NCI-H1048 (cell line): Measurements from ENCODE around the gene CBX2.

ENCODE experiments used
- DNase-seq: peaks from one replicate; lab custom pipeline; 2025; lab: John Stamatoyannopoulos, UW

Gene CBX2

DNA sequence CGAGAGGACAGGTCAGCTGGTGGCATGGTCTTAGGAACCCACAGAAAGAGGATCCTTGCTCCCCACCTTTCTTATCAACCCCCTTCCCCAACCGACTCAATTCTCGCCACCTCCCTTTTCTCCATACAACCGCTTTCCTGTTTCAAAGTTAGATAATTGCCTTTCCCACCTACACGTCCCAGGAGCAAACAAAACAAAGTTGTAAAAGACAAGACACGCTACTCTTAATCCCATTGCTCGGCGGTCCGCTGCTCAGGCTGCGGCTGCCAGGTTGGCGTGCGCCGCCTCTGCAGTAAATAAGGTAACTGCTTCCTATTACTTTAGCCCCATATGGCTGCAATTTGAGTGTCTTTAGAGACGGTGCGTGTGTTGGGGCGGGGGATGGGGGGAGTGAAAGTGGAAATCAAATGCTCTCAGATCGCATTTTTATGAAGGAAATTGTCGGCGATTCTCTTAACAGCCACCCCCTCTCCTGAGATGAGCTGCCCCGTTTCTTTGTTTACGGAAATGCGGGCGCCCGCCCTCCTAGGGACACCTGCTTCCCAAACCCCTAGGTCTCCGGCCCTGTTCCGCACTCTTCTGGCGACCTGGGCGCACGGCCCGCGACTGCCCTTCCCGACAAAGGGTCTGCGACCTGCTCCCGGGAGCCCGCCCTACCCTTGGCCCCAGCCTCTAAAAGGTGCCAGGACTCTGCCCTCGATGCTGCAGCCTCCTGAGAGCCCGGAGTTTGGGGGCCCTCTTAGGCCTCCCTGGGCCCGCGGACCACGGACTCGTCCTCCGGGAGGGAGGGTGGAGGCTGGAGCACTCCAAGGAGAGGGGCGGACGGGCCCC, 22.6 kb downstream of the CBX2 start:
- no peak for DNase-seq

DNA sequence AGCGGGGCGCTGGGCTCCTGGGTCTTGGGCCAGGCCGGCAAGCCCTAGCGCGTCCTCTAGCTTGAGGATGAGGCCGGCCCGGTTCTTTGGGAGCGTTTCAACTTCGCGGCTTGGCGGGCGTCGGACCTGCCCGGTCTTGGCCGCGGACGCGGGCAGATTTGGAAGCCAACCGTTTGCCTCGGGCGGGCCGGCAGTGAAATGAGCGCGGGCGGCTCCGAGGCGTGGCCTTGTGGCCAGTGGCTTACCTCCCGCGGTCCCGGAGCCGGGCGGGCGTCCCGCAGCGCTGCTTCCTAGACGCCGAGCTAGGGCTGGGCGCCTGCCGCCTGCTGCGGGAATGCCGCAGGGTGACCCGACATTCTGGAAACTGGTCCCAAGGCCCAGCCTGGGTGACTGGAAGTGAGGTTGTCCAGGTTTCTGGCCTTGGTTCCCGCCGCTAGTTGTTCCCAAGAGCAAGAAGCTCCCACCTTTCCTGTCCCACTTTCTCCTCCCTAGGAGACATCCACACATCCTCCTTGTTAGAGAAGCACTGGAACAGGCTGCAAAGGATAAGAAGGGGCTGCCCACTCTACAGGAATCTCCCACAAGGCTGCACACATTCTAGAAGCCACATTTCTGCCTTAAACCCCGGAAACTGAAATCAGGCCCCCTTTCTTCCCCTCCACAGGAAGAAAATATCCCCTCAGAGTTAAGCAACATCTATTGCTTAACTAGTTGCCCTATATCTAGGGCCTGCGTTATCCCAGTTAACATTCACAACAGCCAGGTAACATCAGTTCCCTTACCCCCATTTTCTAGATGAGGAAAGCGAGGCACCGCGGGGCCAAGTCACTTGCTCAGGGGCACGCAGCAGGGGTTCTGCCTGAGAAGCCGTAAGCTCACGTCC, 23.4 kb downstream of the CBX2 start:
- DNase-seq: no peak

DNA sequence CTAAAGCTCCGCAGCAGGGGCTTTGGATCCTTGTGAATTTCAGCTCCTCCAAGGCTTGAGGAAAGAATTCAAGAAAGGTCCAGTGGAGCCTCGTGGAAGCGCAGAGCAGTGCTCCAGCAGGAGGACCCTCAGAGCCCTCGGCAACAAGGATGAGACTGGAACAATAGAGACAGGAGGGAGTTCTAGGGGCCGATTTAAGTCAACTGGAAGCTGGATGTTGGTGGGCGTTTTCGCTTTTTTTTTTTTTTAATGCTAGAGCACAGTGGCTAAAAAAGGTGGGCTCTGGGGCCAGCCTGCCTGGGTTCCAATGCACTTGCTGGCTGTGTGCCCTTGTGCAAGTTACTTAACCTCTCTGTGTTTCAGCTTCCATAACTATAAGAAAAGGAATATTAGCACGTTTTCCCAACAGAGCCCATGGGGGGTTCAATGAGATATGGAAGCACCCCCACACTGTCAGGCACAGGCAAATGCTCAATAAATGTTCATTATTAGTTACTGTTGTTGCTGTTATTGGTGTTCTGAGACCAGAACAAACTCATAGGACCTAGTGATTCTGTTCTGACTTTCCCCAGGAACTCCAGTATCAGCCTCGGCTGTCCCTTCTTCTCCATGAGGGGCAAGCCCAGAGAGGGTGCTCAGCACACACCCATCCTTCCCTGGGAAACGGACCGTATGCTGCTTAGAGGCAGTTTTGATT, 24.2 kb downstream of the CBX2 start:
- DNase-seq: no peak

DNA sequence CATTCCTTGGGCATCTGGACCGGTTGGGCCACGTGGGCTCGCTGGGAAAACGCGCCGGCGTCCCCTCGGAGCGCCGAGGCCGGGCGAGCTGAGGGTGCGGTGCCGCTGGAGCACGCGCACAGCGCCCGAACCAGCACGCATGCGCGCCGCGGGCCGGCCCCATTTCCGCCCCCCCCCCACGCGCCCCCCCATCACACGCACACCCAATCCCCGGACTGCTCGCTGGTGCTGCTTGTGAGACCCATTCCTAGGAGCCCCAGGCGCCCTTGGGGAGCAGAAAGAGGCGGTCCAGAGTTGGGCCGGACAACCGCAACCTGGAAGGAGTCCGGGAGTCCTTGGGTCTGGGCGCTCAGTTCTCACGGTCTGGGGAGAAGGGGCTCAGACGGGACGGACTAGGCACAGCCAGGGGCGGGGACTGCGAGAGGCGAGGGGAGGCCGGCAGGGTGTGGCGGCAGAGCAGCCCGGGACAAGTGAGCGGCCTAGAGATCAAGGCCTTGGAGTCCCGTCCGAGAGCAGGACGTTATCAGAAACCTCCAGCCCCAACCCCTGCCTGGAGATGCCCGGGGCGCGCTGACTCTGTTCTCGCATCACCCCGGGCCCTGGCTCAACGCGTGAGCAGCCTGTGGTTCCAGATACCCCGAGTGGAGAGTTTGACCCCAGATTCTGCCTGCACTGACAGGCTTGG, 24.9 kb downstream of the CBX2 start:
- no peak for DNase-seq

DNA sequence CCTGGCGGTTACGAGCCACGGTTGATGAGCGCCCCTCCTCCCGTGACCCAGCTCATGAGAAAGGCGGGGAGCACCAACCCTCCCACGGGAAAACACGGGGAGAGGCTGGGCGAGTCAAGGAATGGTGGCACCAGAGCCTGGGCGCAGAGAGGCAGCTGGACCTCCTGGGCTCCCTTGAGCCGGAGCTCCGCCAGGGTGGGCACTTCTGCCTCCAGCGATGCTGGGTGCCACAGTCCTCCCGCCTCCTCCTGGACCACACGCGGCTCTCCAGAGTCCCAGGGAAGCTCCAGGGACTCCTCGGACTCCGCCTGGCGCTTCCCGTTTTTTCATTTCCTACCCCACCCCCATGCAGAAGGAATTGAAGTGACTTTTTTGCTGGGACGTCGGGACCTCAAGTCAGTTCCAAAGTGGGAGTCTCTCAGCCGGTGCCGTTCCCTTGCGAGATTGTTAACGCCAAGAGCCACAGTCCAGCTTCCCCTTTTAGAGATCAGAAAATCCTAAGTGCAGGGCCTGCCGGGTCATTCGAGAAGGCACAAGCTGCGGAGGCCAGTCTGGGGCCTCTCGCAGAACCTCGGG, 25.6 kb downstream of the CBX2 start:
- DNase-seq: no peak

DNA sequence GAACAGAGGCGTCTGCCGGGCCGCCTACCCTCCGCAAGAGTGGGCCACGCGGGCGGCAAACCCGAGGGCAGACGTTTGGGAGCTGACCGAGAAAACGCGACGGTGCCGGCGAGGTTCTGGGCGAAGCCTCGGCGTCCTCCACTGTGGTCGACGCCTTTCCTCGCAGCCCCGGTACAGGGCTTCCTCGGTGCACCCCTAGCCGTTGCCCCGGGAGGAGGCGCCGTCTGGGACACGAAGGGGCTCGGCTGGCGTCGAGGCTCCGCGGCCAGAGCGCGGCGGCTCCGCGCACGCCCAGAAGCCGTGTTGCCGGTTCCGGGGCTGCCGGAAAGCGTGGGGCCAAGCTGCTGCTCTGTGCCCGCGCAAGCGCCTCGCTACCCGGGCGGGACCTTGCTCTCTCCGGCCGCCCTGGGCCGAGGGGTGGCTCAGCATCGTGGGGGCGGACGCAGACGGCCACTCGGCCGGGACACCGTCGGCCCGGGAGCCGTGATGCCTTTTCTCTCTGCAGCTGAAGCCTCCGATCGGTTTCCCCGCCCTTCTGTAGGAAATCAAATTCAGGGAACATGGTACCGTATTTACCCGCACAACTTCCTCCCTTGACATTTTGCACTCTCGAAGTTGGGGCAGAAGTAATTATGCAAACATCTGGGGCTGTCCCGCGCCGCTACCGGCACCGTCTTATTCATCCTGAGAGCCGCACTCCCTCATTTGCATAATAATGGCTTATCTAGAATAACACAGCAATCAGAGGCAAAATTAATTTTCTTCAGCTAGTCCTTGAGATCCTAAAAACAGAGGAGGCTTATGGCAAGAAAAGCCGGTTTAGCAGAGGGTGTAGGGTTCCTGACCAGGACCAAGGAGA, 26.3 kb downstream of the CBX2 start:
- DNase-seq: no peak

DNA sequence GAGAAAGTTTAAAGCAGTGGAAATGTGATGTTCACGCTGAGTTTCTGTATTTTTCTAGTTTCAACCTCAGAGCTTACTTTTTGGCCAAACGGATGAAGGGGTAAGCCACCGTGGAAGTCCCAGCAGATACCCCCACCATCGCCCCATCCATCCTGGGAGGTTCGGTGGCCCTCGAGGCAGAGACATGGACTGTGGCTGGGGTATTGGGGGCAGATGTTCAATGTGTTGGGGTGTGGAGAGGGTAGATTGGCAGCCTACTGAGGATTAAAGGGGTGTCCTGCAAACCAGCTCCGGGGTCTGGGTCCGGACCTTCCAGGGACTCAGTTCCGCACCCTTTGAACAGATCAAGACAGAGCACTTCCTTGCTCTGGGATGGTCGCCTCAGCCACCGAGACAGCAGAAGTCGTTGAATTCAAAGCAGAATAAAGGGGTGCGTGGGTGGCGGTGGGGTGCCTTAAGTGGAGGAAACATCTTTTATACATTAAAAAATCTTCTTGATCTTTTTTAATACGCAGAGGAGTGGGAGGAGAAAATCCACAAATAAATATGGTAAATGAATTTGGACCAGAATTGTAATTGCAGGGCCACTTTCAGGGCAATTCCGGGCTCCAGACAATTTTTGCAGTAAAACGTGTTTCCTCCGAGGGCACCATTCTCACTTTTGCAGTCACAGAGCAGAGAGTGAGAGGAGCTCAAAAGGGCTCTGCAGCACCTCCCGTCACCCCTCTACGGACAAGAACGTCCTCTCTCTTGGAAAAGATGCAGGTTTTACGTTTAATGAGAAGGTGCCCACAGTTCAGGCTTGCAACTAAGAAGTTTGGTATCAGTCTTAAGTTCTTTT, 27.1 kb downstream of the CBX2 start:
- no peak for DNase-seq

DNA sequence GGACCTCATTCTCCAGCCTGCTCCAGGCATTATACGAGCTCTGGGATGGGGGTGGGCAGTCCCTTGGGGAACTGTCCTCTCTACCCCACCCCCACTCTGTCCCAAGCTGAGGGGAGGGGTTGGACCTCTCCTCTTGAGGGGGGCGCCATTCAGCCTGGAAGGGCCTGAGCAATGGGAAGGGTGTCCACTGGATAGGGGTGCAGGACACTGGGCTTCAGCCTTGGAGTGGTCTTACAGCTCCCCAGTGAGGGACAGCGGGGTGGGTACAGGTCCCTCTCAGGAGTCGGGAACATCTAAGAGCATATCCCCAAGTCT, 28.5 kb downstream of the CBX2 start:
- DNase-seq: no peak

DNA sequence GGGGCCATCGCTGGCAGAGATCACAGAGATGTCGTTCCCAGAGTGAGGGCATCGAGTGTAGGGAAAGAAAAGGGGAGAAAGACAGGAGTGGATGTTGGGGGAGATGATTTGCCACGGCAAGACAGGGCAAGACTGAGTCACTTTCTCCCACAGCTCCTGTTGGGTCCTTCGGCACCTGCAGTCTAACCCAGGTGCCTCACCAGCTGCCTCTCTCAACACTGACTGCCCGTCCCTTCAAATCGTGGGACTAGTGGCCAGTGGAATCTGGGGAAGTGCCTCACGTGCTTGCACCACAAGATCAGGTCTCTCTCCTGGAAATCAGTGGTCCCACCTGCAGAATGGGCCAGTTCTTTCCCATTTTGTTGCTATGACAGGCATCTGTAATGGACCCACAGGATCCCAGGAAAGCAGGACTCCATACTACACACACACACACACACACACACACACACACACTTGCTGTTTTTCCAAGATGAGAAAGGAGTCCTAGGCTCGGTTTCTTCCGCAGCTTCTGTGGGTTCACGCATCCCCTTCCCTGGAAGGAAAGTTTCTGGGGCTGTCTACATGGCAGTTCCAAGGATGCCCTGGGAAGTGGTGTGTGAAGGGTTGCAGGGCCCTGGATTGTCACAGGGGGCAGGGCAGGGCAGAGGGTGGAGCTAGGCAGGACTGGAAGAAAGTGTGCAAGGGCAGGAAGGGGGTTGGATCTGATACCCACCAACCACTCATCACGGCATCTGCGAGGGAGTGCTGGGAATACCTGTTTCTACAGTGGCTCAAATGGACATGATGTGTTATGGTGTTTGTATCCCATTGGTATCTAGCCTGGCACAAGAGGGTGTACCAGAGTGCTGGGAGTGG, 29.1 kb downstream of the CBX2 start:
- DNase-seq: no peak

DNA sequence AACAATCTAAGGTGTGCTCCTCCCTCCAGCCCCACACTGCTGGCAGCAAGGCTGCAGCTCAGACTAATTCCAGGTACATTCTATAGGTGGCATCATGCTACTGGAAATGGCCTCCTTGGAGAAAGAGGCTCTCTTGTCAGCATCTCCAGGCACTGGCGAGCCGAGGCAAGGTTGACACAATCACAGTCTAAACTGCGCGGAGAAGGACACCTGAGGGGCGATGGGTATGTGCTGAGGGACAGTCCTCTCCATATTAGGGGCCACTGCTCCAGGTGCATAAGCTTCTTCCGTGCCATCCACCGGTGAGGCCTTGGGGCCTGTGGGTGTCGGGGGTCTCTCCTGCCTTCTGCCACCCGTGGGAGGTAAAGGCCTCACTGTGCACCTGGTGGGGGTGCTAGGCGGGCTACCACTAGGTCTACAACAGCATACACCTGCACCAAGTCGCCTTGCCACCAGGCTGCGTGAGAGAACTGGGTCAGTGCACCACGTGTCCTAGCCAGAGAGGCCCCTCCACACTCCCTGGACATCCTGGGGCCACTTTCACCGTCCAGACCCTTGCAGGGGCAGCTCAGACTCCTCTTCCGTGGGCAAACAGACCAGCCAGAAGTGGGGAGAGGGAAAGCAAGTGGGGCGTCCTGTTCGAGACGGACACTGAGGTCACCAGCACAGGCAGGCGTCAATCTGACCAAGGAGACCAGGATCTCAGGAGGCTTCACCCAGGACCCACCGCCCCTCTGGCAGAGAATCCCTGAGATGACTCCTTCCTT, 31.0 kb downstream of the CBX2 start:
- no peak for DNase-seq

DNA sequence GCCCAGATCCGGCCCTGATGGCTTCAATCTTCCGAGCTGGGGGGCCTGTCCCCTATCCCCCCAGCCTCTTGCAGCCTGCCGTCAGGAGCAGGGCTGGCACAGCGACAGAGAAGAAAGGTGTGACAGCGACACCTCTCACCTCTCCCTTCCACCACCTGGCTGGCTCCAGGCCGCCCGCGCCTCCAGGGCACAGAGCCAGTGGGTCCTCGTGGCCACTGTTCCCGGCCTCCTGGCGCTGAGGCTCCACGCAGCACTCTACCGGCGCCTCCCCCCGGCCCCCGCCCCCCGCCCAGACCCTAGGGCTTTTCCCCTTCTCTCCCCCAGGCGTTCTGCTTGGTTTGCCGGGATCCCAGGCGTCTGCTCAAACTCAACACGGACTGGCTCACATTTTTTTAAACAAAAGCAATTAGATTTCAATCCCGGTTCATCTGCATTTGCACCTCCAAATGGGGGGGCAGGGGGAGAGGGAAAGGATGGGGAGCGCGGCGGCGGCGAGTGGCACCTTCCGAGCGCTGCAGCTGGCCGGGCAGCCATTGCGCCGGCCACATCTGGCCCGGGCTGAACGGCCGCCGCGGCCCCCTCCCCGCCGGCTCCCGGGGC, 31.7 kb downstream of the CBX2 start:
- DNase-seq: no peak

DNA sequence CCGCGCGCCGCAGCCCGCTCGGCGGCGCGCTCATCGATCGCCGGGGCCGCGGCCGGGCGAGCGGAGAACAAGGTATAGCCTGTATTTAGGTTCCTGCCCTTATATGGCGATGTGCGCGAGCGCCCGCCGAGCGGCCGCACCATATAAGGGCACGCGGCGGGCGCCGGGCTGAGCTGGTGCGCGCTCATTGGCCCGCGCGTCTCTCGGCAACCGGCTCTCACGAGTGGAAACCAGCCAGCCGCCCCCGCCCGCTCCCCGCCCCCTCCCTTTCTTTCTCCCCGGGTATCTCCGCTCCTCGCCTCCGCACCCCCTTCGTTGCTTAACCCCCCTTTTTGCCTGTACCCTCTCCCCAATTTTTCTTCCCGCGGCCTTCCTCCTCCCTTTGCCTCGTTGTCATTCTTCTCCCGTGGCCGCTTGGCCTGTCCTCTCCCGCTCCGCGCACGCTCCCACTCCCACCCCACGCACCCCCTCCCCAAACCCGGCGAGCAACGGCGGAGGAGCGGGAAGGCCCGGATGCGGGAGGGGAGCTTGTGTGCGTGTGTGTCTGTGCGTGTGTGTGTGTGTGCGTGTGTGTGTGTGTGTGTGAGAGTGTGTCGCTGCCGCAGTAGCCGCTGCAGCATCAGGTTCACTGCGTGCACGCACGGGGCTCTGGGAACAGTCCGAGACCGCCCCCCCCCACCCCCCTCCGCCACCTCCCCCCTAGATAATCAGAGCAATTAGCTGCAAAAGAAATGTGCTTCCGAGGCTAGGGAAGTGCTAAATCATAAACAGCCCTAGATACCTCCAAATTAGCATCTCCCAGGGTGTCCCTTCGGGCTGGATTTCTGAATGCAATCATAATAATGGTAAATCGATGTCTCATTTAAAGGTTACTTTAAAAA, 32.4 kb downstream of the CBX2 start:
- peak; percentile 82 for DNase-seq

DNA sequence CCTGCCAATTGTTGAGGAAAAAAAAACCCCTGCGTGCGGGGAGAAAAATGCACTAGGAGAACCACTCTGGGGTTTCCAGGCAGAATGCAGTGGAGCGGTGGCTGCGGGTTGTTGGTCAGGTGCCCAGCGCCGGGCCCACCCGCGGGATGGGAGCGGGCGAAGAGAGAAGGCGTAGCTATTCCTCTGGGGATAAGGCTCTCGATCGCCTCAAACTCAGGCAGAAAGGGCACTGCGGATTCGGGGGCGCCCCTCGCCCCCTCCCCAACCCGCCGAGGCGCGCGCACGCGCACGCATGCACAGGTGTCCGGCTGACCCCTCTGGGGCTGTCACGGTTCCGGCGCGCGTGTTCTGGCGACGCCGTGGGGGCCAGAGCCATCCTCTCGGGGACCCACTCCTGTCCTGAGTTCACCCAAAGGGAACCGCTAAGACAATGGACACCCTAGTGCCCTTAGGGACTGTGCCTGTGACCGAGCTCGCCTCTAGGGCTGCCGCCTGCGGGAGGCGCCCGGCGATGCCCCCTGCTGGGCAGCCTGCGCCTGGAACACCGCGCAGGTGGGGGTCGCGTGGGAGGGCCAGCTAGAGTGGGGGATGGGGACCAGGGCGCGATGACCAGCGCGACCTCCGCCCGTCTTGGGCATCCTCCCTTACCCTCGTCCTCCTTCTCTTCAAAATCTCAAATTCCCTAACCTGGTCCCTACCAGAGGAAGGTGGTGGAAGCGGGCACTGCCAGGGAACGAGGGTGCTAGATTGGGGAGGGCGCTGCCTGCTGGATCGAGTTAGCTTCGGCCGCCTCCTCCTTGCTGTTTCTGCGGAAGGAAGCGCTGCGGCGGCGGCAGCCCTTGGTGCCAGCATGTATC, 33.3 kb downstream of the CBX2 start:
- no peak for DNase-seq

DNA sequence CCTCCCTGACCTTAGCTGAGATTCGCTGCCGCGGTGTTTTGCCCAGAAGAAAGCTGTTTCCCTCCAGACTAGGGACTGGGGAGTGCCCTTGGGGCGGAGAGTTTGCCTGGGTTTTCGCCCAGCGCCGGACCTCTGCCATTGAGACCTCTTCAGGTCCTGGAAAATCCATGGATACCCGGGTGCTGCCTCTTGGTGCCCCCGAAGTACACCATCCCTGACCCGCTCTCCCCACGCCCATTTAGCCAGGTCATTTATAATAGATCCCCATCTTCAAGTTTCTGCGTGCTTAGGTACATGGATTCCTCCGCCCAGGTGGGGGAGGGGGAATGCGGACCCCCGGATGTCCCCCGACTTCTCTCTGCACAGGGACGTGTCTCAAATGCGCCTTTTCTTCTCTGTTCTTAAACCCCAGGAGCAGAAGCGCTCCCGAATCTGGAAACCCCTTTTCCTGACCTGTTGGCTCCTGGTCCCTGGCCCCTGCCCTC, 34.0 kb downstream of the CBX2 start:
- no peak for DNase-seq
